OCI-LY1 (cell line): Measurements from ENCODE around the gene SMIM20.

ENCODE experiments used
- H2AFZ ChIP-seq: fragments of 200-600 bp; sonication (generic), shearing (Covaris generic); 2 replicates; pipeline ENCODE4 v1.6.0; 2014; ENCODE audit warnings: antibody characterized with exemption, mild to moderate bottlenecking, low read length
- H3F3A ChIP-seq: fragments of 200-600 bp; sonication (generic), shearing (Covaris generic); 2 replicates; pipeline ENCODE4 v1.6.0; 2014; ENCODE audit warnings: mild to moderate bottlenecking, antibody characterized with exemption, low read length, moderate library complexity; ENCODE audit not compliant: insufficient read depth
- H3K27ac ChIP-seq: fragments of 200-600 bp; sonication (generic); 2 replicates; pipeline ENCODE4 v1.5.1; 2014; ENCODE audit warnings: low read length, mixed run types, mild to moderate bottlenecking, low read depth; ENCODE audit not compliant: poor library complexity, severe bottlenecking
- H3K27me3 ChIP-seq: fragments of 200-600 bp; sonication (generic); 2 replicates; pipeline ENCODE4 v1.6.0; 2014; ENCODE audit warnings: antibody characterized with exemption, mild to moderate bottlenecking, low read length, moderate library complexity; ENCODE audit not compliant: insufficient read depth
- H3K36me3 ChIP-seq: fragments of 200-600 bp; sonication (generic); 2 replicates; pipeline ENCODE4 v1.6.1; 2014; ENCODE audit warnings: mild to moderate bottlenecking, antibody characterized with exemption, low read length, moderate library complexity, mixed read lengths; ENCODE audit not compliant: insufficient read depth
- H3K4me1 ChIP-seq: fragments of 200-600 bp; sonication (generic); 2 replicates; pipeline ENCODE4 v1.5.1; 2014; ENCODE audit warnings: mild to moderate bottlenecking, low read length, moderate library complexity; ENCODE audit not compliant: insufficient read depth, severe bottlenecking
- H3K4me2 ChIP-seq: fragments of 200-600 bp; sonication (generic), shearing (Covaris generic); 2 replicates; pipeline ENCODE4 v1.6.1; 2014; ENCODE audit warnings: low read length
- H3K4me3 ChIP-seq: fragments of 200-600 bp; sonication (generic); 2 replicates; pipeline ENCODE4 v1.5.1; 2014; ENCODE audit warnings: low read length, low read depth, mild to moderate bottlenecking, mixed read lengths; ENCODE audit not compliant: poor library complexity, severe bottlenecking
- H3K79me2 ChIP-seq: fragments of 200-600 bp; shearing (Covaris generic); 2 replicates; pipeline ENCODE4 v1.6.1; 2016; ENCODE audit warnings: mixed run types, low read length, mixed read lengths; ENCODE audit not compliant: insufficient read depth
- H3K9ac ChIP-seq: fragments of 200-600 bp; sonication (generic), shearing (Covaris generic); 2 replicates; pipeline ENCODE4 v1.6.1; 2014; ENCODE audit warnings: mild to moderate bottlenecking, low read length, mixed read lengths
- H3K9me2 ChIP-seq: fragments of 200-600 bp; sonication (generic), shearing (Covaris generic); 2 replicates; pipeline ENCODE4 v1.6.1; 2014; ENCODE audit warnings: low read depth, mild to moderate bottlenecking, low read length, mixed read lengths
- H3K9me3 ChIP-seq: fragments of 200-600 bp; shearing (Covaris generic); 2 replicates; pipeline ENCODE4 v1.6.1; 2014; ENCODE audit warnings: low read length, mixed read lengths
- H4K20me1 ChIP-seq: fragments of 200-600 bp; sonication (generic), shearing (Covaris generic); 2 replicates; pipeline ENCODE4 v1.6.0; 2016; ENCODE audit warnings: mild to moderate bottlenecking, low read length; ENCODE audit not compliant: insufficient read depth
- EZH2 ChIP-seq: fragments of 200-600 bp; sonication (generic), shearing (Covaris generic); IDR thresholded peaks from 2 replicates; pipeline ENCODE4 v1.8.0; 2017; ENCODE audit warnings: borderline replicate concordance, mixed run types, mild to moderate bottlenecking, antibody characterized with exemption, low read length, moderate library complexity, mixed read lengths
- TF ChIP-seq, protein P1 (sequence below): fragments of 200-600 bp; sonication (generic), shearing (Covaris generic); IDR thresholded peaks from 2 replicates; pipeline ENCODE4 v1.5.1; 2017; ENCODE audit warnings: mild to moderate bottlenecking, antibody characterized with exemption, low read length, moderate library complexity, mixed read lengths

SMIM20 gene

DNA sequence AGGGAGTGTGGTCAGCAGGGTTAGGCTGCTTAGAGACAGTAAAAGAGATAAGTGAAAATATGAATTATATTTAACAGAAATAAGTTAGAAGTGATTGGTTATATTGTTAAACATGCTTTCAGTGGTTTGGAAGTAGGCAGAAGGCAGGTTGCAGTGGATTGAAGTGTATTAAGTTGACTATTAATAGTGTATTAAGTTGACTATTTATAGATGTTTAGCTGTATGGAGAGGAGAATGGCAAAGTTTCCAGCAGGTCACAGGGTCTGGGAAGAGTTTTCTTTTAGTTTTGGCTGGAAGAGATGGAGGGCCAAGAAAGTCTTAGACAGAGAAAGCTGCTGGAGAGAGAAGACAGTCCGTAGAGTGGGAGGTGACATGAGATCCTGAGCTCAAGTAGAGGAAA lies 7.9 kb downstream of the SMIM20 start:
- Histone ChIP-seq H2AFZ (no peak overlapping the region), H3K4me1 (peaks cover 22% of the 10 kb centered on the region), H3K9me3 (no peaks in the 10 kb centered on the region), H3K4me2 (no peak overlapping the region), H3K9me2 (no peaks in the 10 kb centered on the region), H3K79me2 (peaks cover 6% of the 10 kb centered on the region; the same call in 1 of the 2 replicates), H4K20me1 (no peaks in the 10 kb centered on the region), H3K4me3 (no peak overlapping the region), H3K36me3 (peaks cover 9% of the 10 kb centered on the region), H3F3A (no peaks in the 10 kb centered on the region), H3K27ac (no peak overlapping the region), H3K27me3 (no peaks in the 10 kb centered on the region), H3K9ac (no peak overlapping the region)
- TF ChIP-seq, protein P1, sequence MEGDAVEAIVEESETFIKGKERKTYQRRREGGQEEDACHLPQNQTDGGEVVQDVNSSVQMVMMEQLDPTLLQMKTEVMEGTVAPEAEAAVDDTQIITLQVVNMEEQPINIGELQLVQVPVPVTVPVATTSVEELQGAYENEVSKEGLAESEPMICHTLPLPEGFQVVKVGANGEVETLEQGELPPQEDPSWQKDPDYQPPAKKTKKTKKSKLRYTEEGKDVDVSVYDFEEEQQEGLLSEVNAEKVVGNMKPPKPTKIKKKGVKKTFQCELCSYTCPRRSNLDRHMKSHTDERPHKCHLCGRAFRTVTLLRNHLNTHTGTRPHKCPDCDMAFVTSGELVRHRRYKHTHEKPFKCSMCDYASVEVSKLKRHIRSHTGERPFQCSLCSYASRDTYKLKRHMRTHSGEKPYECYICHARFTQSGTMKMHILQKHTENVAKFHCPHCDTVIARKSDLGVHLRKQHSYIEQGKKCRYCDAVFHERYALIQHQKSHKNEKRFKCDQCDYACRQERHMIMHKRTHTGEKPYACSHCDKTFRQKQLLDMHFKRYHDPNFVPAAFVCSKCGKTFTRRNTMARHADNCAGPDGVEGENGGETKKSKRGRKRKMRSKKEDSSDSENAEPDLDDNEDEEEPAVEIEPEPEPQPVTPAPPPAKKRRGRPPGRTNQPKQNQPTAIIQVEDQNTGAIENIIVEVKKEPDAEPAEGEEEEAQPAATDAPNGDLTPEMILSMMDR, result no peak
- TF ChIP-seq EZH2, result no peak

DNA sequence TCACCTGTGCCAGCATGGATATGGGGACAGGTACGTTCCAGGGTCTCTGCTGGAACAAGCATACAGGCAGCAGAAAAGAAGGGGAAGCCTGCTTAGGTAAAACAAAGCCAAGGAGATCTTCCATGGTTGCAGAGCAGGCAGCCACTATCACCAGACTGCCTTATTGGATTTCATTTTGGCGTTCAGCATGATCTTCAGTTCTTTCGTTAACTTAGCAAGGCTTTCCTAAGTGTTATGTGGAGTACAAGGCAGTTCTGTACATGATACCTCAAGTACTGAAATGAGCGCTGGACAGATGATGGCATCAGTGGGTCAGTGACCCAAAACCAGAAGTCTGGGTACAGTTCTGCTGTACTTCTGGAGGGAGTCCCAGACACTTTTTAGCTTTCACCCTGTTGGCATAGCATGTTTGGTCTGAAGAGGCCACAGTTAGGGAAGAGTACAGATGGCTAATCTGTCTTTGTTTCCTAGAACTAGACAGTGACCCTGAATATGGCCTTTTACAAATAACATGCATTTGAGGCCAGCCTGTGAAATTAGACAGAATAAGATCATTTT lies 8.9 kb downstream of the SMIM20 start:
- no peak overlapping the region for H3K9ac ChIP-seq
- TF ChIP-seq, protein P1, result no peak
- TF ChIP-seq EZH2, result no peak
- H3K9me2 ChIP-seq, result no peaks in the 10 kb centered on the region
- H3K27me3 ChIP-seq, result no peaks in the 10 kb centered on the region
- no peaks in the 10 kb centered on the region for H3K9me3 ChIP-seq
- H3F3A ChIP-seq, result no peaks in the 10 kb centered on the region
- H3K36me3 ChIP-seq, result peaks cover 9% of the 10 kb centered on the region; the same call in 1 of the 2 replicates
- peaks cover 22% of the 10 kb centered on the region for H3K4me1 ChIP-seq
- no peak overlapping the region for H3K4me3 ChIP-seq
- H2AFZ ChIP-seq, result no peak overlapping the region
- H3K4me2 ChIP-seq, result no peak overlapping the region
- H3K27ac ChIP-seq, result no peak overlapping the region
- H4K20me1 ChIP-seq, result no peaks in the 10 kb centered on the region
- no peaks in the 10 kb centered on the region; the same call in 1 of the 2 replicates for H3K79me2 ChIP-seq

DNA sequence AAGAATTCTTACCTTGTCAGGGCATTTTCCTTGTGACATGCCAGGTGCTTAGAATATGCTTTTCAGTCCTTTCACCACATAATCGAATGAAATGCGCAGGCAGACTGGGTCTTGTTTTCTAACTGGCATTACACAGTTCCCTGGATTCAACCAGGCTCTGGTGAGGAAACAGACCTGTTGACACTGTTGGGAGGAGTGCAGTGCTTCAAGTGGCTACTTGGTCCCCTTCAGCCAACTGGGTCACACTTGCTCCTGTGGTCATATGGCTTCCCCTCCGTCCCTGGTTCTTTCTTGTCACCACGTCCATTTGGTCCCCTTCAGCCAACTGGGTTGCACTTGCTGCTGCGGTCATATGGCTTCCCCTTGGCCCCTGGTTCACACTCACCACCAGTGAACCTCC lies 9.7 kb downstream of the SMIM20 start:
- Histone ChIP-seq H3K9ac (no peak overlapping the region), H3K27ac (no peak overlapping the region), H3K4me1 (peaks cover 22% of the 10 kb centered on the region), H3K9me3 (no peaks in the 10 kb centered on the region), H3K36me3 (peaks cover 9% of the 10 kb centered on the region; the same call in 1 of the 2 replicates), H3K4me3 (no peak overlapping the region), H3K4me2 (no peak overlapping the region), H3K27me3 (no peaks in the 10 kb centered on the region), H4K20me1 (no peaks in the 10 kb centered on the region), H3F3A (no peaks in the 10 kb centered on the region), H2AFZ (no peak overlapping the region), H3K79me2 (no peaks in the 10 kb centered on the region; the same call in 1 of the 2 replicates), H3K9me2 (no peaks in the 10 kb centered on the region)
- TF ChIP-seq, protein P1, result no peak
- no peak for TF ChIP-seq EZH2
